ENCODE results near the gene NRXN3. TPM values are rescaled to one million over a fixed set of nuclear protein-coding genes. Genes with fewer than 3 reads are reported as not detected.

The NRXN3 gene
- total RNA-seq, 2 experiments from 2014 or later: not detected

DNA sequence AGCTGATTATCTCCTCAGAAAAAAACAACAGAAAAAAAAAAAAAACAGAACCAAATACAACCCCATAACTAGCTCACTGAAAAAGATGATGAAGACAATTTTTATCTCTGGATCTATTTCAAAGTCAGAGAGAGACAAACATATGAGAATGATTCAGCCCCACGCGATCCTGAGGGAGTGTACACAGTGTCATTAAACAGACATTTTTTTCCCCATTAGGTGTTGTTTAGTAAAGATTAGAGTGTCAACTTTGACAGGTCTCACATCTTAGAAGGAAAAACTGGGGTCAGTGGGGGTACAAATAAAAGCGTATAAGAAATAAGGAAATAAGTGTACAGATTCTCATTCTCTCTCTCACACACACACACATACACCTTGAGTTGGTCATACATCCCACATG is 635.4 kb downstream of the NRXN3 start:
- no peaks in the 10 kb centered on the region for H3K9me2 ChIP-seq (ENCODE audit: insufficient read depth, low read length)
- H2AFZ ChIP-seq (ENCODE audit: low read length): no peak overlapping the region
- no peaks in the 10 kb centered on the region for H3K4me1 ChIP-seq (ENCODE audit: insufficient read depth, low read length, poor library complexity, severe bottlenecking)
- DNase-seq (ENCODE audit: low spot score): no peak
- H3K27ac ChIP-seq (ENCODE audit: low read depth, low read length, poor library complexity, severe bottlenecking): no peak overlapping the region
- H3K36me3 ChIP-seq (ENCODE audit: insufficient read depth, low read length): no peaks in the 10 kb centered on the region
- BruUV-seq (replicated peaks): no TSS peak
- H3K9me3 ChIP-seq (ENCODE audit: low read length): no peaks in the 10 kb centered on the region
- POLR2A ChIA-PET: no interaction called here
- H4K20me1 ChIP-seq (ENCODE audit: insufficient read depth, low read length): no peaks in the 10 kb centered on the region
- H3K4me3 ChIP-seq (ENCODE audit: low read depth, low read length, poor library complexity, severe bottlenecking): no peak overlapping the region
- H3K4me2 ChIP-seq (ENCODE audit: low read length): no peak overlapping the region
- intact Hi-C loops (cut with micrococcal nuclease; ENCODE audit: unreplicated experiment): no loop called here
- CTCF ChIA-PET (ENCODE audit: unreplicated experiment): no interaction called here
- H3K79me2 ChIP-seq (ENCODE audit: insufficient read depth, low read depth, low read length): no peaks in the 10 kb centered on the region
- TF ChIP-seq, protein P1, sequence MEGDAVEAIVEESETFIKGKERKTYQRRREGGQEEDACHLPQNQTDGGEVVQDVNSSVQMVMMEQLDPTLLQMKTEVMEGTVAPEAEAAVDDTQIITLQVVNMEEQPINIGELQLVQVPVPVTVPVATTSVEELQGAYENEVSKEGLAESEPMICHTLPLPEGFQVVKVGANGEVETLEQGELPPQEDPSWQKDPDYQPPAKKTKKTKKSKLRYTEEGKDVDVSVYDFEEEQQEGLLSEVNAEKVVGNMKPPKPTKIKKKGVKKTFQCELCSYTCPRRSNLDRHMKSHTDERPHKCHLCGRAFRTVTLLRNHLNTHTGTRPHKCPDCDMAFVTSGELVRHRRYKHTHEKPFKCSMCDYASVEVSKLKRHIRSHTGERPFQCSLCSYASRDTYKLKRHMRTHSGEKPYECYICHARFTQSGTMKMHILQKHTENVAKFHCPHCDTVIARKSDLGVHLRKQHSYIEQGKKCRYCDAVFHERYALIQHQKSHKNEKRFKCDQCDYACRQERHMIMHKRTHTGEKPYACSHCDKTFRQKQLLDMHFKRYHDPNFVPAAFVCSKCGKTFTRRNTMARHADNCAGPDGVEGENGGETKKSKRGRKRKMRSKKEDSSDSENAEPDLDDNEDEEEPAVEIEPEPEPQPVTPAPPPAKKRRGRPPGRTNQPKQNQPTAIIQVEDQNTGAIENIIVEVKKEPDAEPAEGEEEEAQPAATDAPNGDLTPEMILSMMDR (conservative IDR thresholded peaks at IDR 0.05; ENCODE audit: low read length): no peak
- no peak for TF ChIP-seq EZH2phosphoT487 (IDR thresholded peaks at IDR 0.05; ENCODE audit: borderline replicate concordance, low read depth, low read length)

DNA sequence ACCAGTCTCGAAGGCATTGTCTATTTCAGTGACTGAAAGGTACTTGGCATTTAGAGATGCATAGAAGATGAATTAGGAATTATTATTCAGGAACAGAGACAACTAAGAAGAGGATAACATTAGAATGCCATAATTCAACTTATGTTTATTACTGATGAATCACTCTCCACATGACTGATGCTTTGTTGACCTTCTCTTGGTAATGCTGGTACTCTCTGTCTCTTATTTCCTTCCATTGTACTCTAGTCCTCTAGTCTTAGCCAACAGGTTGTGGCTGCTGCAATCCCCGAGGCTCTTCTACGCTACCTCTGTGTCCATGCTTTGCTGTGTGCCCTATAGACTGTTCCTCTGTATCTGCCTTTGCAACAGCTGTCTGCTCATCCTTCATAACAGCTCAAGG is 652.9 kb downstream of the NRXN3 start:
- ChIA-PET POLR2A (no interaction called here), CTCF (ENCODE audit: unreplicated experiment) (no interaction called here)
- BruUV-seq (replicated peaks): no TSS peak
- no peak for TF ChIP-seq EZH2phosphoT487 (IDR thresholded peaks at IDR 0.05; ENCODE audit: borderline replicate concordance, low read depth, low read length)
- TF ChIP-seq, protein P1 (conservative IDR thresholded peaks at IDR 0.05; ENCODE audit: low read length): no peak
- Histone ChIP-seq H3K9me2 (ENCODE audit: insufficient read depth, low read length) (no peaks in the 10 kb centered on the region), H3K4me1 (ENCODE audit: insufficient read depth, low read length, poor library complexity, severe bottlenecking) (no peaks in the 10 kb centered on the region), H3K4me3 (ENCODE audit: low read depth, low read length, poor library complexity, severe bottlenecking) (no peak overlapping the region), H3K79me2 (ENCODE audit: insufficient read depth, low read depth, low read length) (no peaks in the 10 kb centered on the region), H3K27ac (ENCODE audit: low read depth, low read length, poor library complexity, severe bottlenecking) (no peak overlapping the region), H3K36me3 (ENCODE audit: insufficient read depth, low read length) (no peaks in the 10 kb centered on the region), H2AFZ (ENCODE audit: low read length) (no peak overlapping the region), H4K20me1 (ENCODE audit: insufficient read depth, low read length) (no peaks in the 10 kb centered on the region), H3K9me3 (ENCODE audit: low read length) (no peaks in the 10 kb centered on the region), H3K4me2 (ENCODE audit: low read length) (no peak overlapping the region)
- DNase-seq (ENCODE audit: low spot score): no peak
- intact Hi-C loops (cut with micrococcal nuclease; ENCODE audit: unreplicated experiment): no loop called here

DNA sequence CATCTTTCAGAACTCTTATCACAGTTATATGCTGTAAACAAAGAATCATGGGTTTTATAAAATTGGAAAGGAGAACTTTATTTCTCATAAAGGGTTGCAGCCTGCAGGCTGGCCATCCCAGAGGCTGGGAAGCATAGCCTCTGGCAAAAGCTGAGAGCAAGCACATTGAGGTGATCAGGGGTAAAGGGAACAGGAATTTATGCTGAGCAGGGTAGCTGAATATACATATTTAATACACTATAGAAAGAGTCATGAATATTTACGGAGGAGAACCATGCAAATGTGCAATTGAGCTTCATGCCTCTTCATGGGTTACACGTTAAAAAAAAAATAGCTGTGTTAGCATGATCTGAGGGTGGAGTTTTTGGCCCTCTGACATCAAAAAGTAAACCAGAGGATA is 653.3 kb downstream of the NRXN3 start:
- intact Hi-C loops (cut with micrococcal nuclease; ENCODE audit: unreplicated experiment): no loop called here
- Histone ChIP-seq H3K9me3 (ENCODE audit: low read length) (no peaks in the 10 kb centered on the region), H3K4me3 (ENCODE audit: low read depth, low read length, poor library complexity, severe bottlenecking) (no peak overlapping the region), H4K20me1 (ENCODE audit: insufficient read depth, low read length) (no peaks in the 10 kb centered on the region), H3K79me2 (ENCODE audit: insufficient read depth, low read depth, low read length) (no peaks in the 10 kb centered on the region), H3K4me2 (ENCODE audit: low read length) (no peak overlapping the region), H2AFZ (ENCODE audit: low read length) (no peak overlapping the region), H3K9me2 (ENCODE audit: insufficient read depth, low read length) (no peaks in the 10 kb centered on the region), H3K27ac (ENCODE audit: low read depth, low read length, poor library complexity, severe bottlenecking) (no peak overlapping the region), H3K4me1 (ENCODE audit: insufficient read depth, low read length, poor library complexity, severe bottlenecking) (no peaks in the 10 kb centered on the region), H3K36me3 (ENCODE audit: insufficient read depth, low read length) (no peaks in the 10 kb centered on the region)
- POLR2A ChIA-PET: interaction anchor here (0.6 to 0.7 kb wide), 2 partner anchors 8 to 750 kb away, joined by 3 read pairs; no protein-coding TSS in a partner anchor
- CTCF ChIA-PET (ENCODE audit: unreplicated experiment): no interaction called here
- DNase-seq (ENCODE audit: low spot score): no peak
- no TSS peak for BruUV-seq (replicated peaks)
- no peak for TF ChIP-seq EZH2phosphoT487 (IDR thresholded peaks at IDR 0.05; ENCODE audit: borderline replicate concordance, low read depth, low read length)
- TF ChIP-seq, protein P1 (conservative IDR thresholded peaks at IDR 0.05; ENCODE audit: low read length): no peak
